ENCODE results near the gene ZFP36.
"Not testable (repeated sequence)": the region's sequence is repeated elsewhere in the genome, so short reads cannot be mapped to it uniquely, and the experiment has no call there.

The ZFP36 gene

GRCh38 chr19:39446365-39447084, 39.9 kb downstream of the ZFP36 start:
- no peak for DNase-seq (ENCODE audit: low read depth)

GRCh38 chr19:39448271-39448670, 41.6 kb downstream of the ZFP36 start:
- DNase-seq (ENCODE audit: low read depth) = no peak

- no peak for DNase-seq (ENCODE audit: low read depth)
Observed at GRCh38 chr19:39449116-39449797, 42.6 kb downstream of the ZFP36 start.

- DNase-seq (ENCODE audit: low read depth) = not testable (repeated sequence)
Observed at GRCh38 chr19:39451257-39451656, 44.6 kb downstream of the ZFP36 start.

Measured in stimulated activated CD8-positive, alpha-beta memory T cell treated with anti-CD3 and anti-CD28 coated beads, Interleukin-4, amount 100 ng/mL, for 24 hours (primary cell).